Keratinocyte (primary cell): ENCODE measurements around the gene RAB12. TPM values are rescaled to one million over a fixed set of nuclear protein-coding genes. Genes with fewer than 3 reads are reported as not detected.

Experiments used
- DNase-seq: peaks from one replicate; pipeline ENCODE4 v3.0.0-alpha.2; 2011; ENCODE audit warnings: low read depth, missing footprints, low spot score
- FAIRE-seq: peaks from 2 replicates; lab custom pipeline; 2011; peaks lifted over from hg19 to GRCh38; lab: Jason Lieb, UNC
- H2AFZ ChIP-seq: 2 replicates; pipeline ENCODE4 v1.6.0; 2012; ENCODE audit warnings: low read length, control low read depth, inconsistent platforms; ENCODE audit not compliant: control insufficient read depth
- H3K27ac ChIP-seq: 2 replicates; pipeline ENCODE4 v1.5.1; 2011; ENCODE audit warnings: low read length; ENCODE audit not compliant: control insufficient read depth, insufficient read depth
- H3K27me3 ChIP-seq: 3 replicates; pipeline ENCODE4 v1.6.0; 2011; ENCODE audit warnings: low read length; ENCODE audit not compliant: control insufficient read depth, insufficient read depth; ENCODE audit errors: extremely low read depth
- H3K36me3 ChIP-seq, 2 experiments: 2 replicates in 1 of 2; 3 replicates in 1 of 2; pipeline ENCODE4 v1.5.1; 2011; ENCODE audit warnings: low read length in 2 of 2, mild to moderate bottlenecking in 1 of 2; ENCODE audit not compliant: control insufficient read depth in 2 of 2, insufficient read depth in 2 of 2; ENCODE audit errors: extremely low read depth in 1 of 2
- H3K4me1 ChIP-seq: 3 replicates; pipeline ENCODE4 v1.5.1; 2011; ENCODE audit warnings: low read length; ENCODE audit not compliant: control insufficient read depth, insufficient read depth; ENCODE audit errors: extremely low read depth
- H3K4me2 ChIP-seq: 3 replicates; pipeline ENCODE4 v1.6.0; 2011; ENCODE audit warnings: low read depth, low read length; ENCODE audit not compliant: control insufficient read depth, insufficient read depth; ENCODE audit errors: extremely low read depth
- H3K4me3 ChIP-seq, 3 experiments: fragments of 200-600 bp in 1 of 3; sonication (generic) in 1 of 3; 2 replicates in 2 of 3; 3 replicates in 1 of 3; pipeline ENCODE4 v1.5.1; 2011 to 2016; ENCODE audit warnings: low read length in 3 of 3, mild to moderate bottlenecking in 3 of 3, control low read depth in 2 of 3, inconsistent platforms in 1 of 3, low read depth in 1 of 3, mixed read lengths in 1 of 3, mixed run types in 1 of 3, moderate library complexity in 1 of 3; ENCODE audit not compliant: control insufficient read depth in 2 of 3, insufficient read depth in 2 of 3; ENCODE audit errors: extremely low read depth in 1 of 3
- H3K79me2 ChIP-seq: 2 replicates; pipeline ENCODE4 v1.6.0; 2012; ENCODE audit warnings: low read length; ENCODE audit not compliant: control insufficient read depth, insufficient read depth
- H3K9ac ChIP-seq: 3 replicates; pipeline ENCODE4 v1.6.0; 2011; ENCODE audit warnings: low read length; ENCODE audit not compliant: control insufficient read depth, insufficient read depth; ENCODE audit errors: extremely low read depth
- H3K9me1 ChIP-seq: 3 replicates; pipeline ENCODE4 v1.6.0; 2011; ENCODE audit warnings: low read length; ENCODE audit not compliant: control insufficient read depth, insufficient read depth; ENCODE audit errors: extremely low read depth
- H3K9me3 ChIP-seq: 2 replicates; pipeline ENCODE4 v1.5.1; 2012; ENCODE audit warnings: low read depth, low read length; ENCODE audit not compliant: control insufficient read depth
- H4K20me1 ChIP-seq: 3 replicates; pipeline ENCODE4 v1.6.0; 2011; ENCODE audit warnings: low read length; ENCODE audit not compliant: control insufficient read depth, insufficient read depth; ENCODE audit errors: extremely low read depth
- EZH2 ChIP-seq: IDR thresholded peaks from one replicate; pipeline ENCODE4 v1.6.1; 2012; ENCODE audit warnings: inconsistent platforms, mild to moderate bottlenecking, low read length, moderate library complexity
- dilution Hi-C: fragments of 300-500 bp; cut with MboI; formaldehyde crosslinking; loops from one replicate; pipeline ENCODE4 v1.7.0; 2020; ENCODE audit warnings: low sequenced_read_pairs; ENCODE audit not compliant: extremely low pct_ligation_motif_present
- polyA plus RNA-seq, 5 experiments: library from polyadenylated mRNA; depleted of rRNA in 3 of 5; stranded (reverse) in 3 of 5; stranded (forward) in 1 of 5; unstranded in 1 of 5; fragments of >200 nt; gene quantifications; 1 replicate in 1 of 5; 2 replicates in 3 of 5; 3 replicates in 1 of 5; pipeline versions ENCODE4 v1.2.1 to v1.2.3, GENCODE V29; 2011 to 2012; ENCODE audit warnings: missing spikeins in 2 of 5, low read depth in 1 of 5, low replicate concordance in 1 of 5
- TF ChIP-seq, protein P1 (sequence below), 3 experiments: IDR thresholded peaks in 1 of 3; conservative IDR thresholded peaks in 1 of 3; optimal IDR thresholded peaks in 1 of 3; 2 replicates in 2 of 3; 3 replicates in 1 of 3; pipeline versions ENCODE3 to v1.5.1; 2011; ENCODE audit warnings: low read length in 3 of 3, mild to moderate bottlenecking in 3 of 3, moderate library complexity in 2 of 3, control low read depth in 1 of 3, inconsistent platforms in 1 of 3; ENCODE audit not compliant: insufficient read depth in 2 of 3; ENCODE audit errors: extremely low read depth in 1 of 3

RAB12 gene
- polyA plus RNA-seq, 1 donor (not counting 4 experiments of a cell fraction or from before 2014, with no cell fraction given) = 46.4 TPM

GRCh38 chr18:8631265-8631664, 22.0 kb downstream of the RAB12 start:
- Histone ChIP-seq H3K27ac (no peak overlapping the region), H2AFZ (no peak overlapping the region), H3K9me3 (no peaks in the 10 kb centered on the region), H3K79me2 (peaks cover 54% of the 10 kb centered on the region), H3K9me1 (peaks cover 4% of the 10 kb centered on the region), H4K20me1 (peaks cover 8% of the 10 kb centered on the region), H3K4me1 (no peaks in the 10 kb centered on the region), H3K27me3 (no peaks in the 10 kb centered on the region), H3K4me3 (no peak overlapping the region), H3K4me2 (no peak overlapping the region), H3K9ac (no peak overlapping the region), H3K36me3 (peaks cover 22 to 40% of the 10 kb centered on the region in 2 experiments)
- no peak for DNase-seq
- no peak for FAIRE-seq
- no peak for TF ChIP-seq EZH2
- TF ChIP-seq, protein P1, sequence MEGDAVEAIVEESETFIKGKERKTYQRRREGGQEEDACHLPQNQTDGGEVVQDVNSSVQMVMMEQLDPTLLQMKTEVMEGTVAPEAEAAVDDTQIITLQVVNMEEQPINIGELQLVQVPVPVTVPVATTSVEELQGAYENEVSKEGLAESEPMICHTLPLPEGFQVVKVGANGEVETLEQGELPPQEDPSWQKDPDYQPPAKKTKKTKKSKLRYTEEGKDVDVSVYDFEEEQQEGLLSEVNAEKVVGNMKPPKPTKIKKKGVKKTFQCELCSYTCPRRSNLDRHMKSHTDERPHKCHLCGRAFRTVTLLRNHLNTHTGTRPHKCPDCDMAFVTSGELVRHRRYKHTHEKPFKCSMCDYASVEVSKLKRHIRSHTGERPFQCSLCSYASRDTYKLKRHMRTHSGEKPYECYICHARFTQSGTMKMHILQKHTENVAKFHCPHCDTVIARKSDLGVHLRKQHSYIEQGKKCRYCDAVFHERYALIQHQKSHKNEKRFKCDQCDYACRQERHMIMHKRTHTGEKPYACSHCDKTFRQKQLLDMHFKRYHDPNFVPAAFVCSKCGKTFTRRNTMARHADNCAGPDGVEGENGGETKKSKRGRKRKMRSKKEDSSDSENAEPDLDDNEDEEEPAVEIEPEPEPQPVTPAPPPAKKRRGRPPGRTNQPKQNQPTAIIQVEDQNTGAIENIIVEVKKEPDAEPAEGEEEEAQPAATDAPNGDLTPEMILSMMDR (optimal IDR thresholded peaks at IDR 0.05 in 1 of 3, IDR thresholded peaks at IDR 0.05 in 1 of 3, conservative IDR thresholded peaks at IDR 0.05 in 1 of 3; ENCODE audit: extremely low read depth in 1 of 3, insufficient read depth in 2 of 3, low read length in 3 of 3) = no peak
- dilution Hi-C loops = no loop called here

- H4K20me1 ChIP-seq = peaks cover 5% of the 10 kb centered on the region
- DNase-seq (no peak), FAIRE-seq (no peak)
- no peak overlapping the region for H3K27ac ChIP-seq
- peaks cover 43% of the 10 kb centered on the region for H3K79me2 ChIP-seq
- peaks cover 23 to 31% of the 10 kb centered on the region in 2 experiments for H3K36me3 ChIP-seq
- no peak overlapping the region for H3K4me2 ChIP-seq
- H3K4me3 ChIP-seq = no peak overlapping the region
- no peaks in the 10 kb centered on the region for H3K4me1 ChIP-seq
- H3K9me1 ChIP-seq = peaks cover 4% of the 10 kb centered on the region
- no peak overlapping the region for H3K9ac ChIP-seq
- dilution Hi-C loops = no loop called here
- TF ChIP-seq, protein P1 (optimal IDR thresholded peaks at IDR 0.05 in 1 of 3, IDR thresholded peaks at IDR 0.05 in 1 of 3, conservative IDR thresholded peaks at IDR 0.05 in 1 of 3; ENCODE audit: extremely low read depth in 1 of 3, insufficient read depth in 2 of 3, low read length in 3 of 3) = no peak
- no peak for TF ChIP-seq EZH2
- no peaks in the 10 kb centered on the region for H3K27me3 ChIP-seq
- H2AFZ ChIP-seq = no peak overlapping the region
- H3K9me3 ChIP-seq = no peaks in the 10 kb centered on the region
These were observed 23.1 kb downstream of the RAB12 start for GRCh38 chr18:8632386-8632785.
